ENCODE measurements around the gene MTMR2. TPM values are rescaled to one million over a fixed set of nuclear protein-coding genes. Genes with fewer than 3 reads are reported as not detected.

MTMR2 gene
- total and polyA plus RNA-seq, 2 donors (not counting 1 experiment from before 2014, with no cell fraction given), result 4.8 to 15.4 TPM

GRCh38 chr11:95799546-95799945, 124.4 kb downstream of the MTMR2 start:
- Mint-ChIP-seq H3K4me3 (no peak overlapping the region), H3K27ac (no peak overlapping the region), H3K4me1 (peaks cover 9% of the 10 kb centered on the region), H3K9me3 (ENCODE audit: insufficient read depth) (no peaks in the 10 kb centered on the region), H3K27me3 (no peaks in the 10 kb centered on the region)
- Histone ChIP-seq H2AFZ (ENCODE audit: insufficient read depth, low read depth, low read length, poor library complexity, severe bottlenecking) (no peak overlapping the region), H3K4me3 (ENCODE audit: control extremely low read depth in 1 of 5, extremely low read depth in 1 of 5, insufficient read depth in 1 of 5, low read depth in 2 of 5, low read length in 4 of 5) (no peak overlapping the region), H3K4me2 (replicated peaks; ENCODE audit: low read depth, low read length, poor library complexity, severe bottlenecking) (no peak overlapping the region), H3K4me1 (ENCODE audit: control insufficient read depth in 2 of 2, insufficient read depth in 2 of 2, low read length in 2 of 2) (no peaks in the 10 kb centered on the region), H4K20me1 (ENCODE audit: control insufficient read depth, insufficient read depth, low read length, poor library complexity, severe bottlenecking) (peaks cover 11% of the 10 kb centered on the region), H3K27ac (ENCODE audit: low read length in 2 of 2) (no peak overlapping the region), H3K27me3 (replicated peaks in 1 of 4; ENCODE audit: control extremely low read depth in 1 of 4, control insufficient read depth in 3 of 4, insufficient read depth in 4 of 4, low read length in 3 of 4) (no peaks in the 10 kb centered on the region), H3K9me3 (ENCODE audit: control extremely low read depth in 1 of 3, control insufficient read depth in 2 of 3, insufficient read depth in 1 of 3, low read length in 2 of 3) (no peaks in the 10 kb centered on the region), H3K36me3 (replicated peaks in 1 of 2; ENCODE audit: control extremely low read depth in 1 of 2, control insufficient read depth in 1 of 2, extremely low read depth in 1 of 2, insufficient read depth in 2 of 2, low read length in 1 of 2) (peaks cover 9 to 39% of the 10 kb centered on the region in 2 experiments), H3K9ac (ENCODE audit: low read length) (no peak overlapping the region), H3K79me2 (ENCODE audit: control insufficient read depth, insufficient read depth, low read length) (peaks cover 32% of the 10 kb centered on the region)
- ChIA-PET CTCF (interaction anchor here (0.8 kb wide), 1 partner anchor 662 kb away, joined by 4 read pairs; no protein-coding TSS in a partner anchor), POLR2A (interaction anchor here (0.7 kb wide), 1 partner anchor 644 kb away, joined by 3 read pairs; no protein-coding TSS in a partner anchor)
- intact Hi-C loops (cut with micrococcal nuclease), result no loop called here
- TF ChIP-seq CTCF (IDR thresholded peaks at IDR 0.05) (no peak), EZH2 (IDR thresholded peaks at IDR 0.05; ENCODE audit: borderline replicate concordance, insufficient read depth, low read depth, low read length, poor library complexity, severe bottlenecking) (no peak)
- 100% methylated on average over 1 of the region's 1 CpG for WGBS (ENCODE audit: insufficient coverage)
- DNase-seq (no peak), ATAC-seq (ENCODE audit: low read depth) (no peak)

GRCh38 chr11:95796501-95796900, 127.4 kb downstream of the MTMR2 start:
- Histone ChIP-seq H3K4me1 (ENCODE audit: control insufficient read depth in 2 of 2, insufficient read depth in 2 of 2, low read length in 2 of 2) (peaks cover 8% of the 10 kb centered on the region in 2 donors), H3K27me3 (replicated peaks in 1 of 4; ENCODE audit: control extremely low read depth in 1 of 4, control insufficient read depth in 3 of 4, insufficient read depth in 4 of 4, low read length in 3 of 4) (no peaks in the 10 kb centered on the region), H3K27ac (ENCODE audit: low read length in 2 of 2) (no peak overlapping the region), H3K4me2 (replicated peaks; ENCODE audit: low read depth, low read length, poor library complexity, severe bottlenecking) (no peak overlapping the region), H3K9ac (ENCODE audit: low read length) (no peak overlapping the region), H3K36me3 (replicated peaks in 1 of 2; ENCODE audit: control extremely low read depth in 1 of 2, control insufficient read depth in 1 of 2, extremely low read depth in 1 of 2, insufficient read depth in 2 of 2, low read length in 1 of 2) (peaks cover 8 to 22% of the 10 kb centered on the region in 2 experiments), H4K20me1 (ENCODE audit: control insufficient read depth, insufficient read depth, low read length, poor library complexity, severe bottlenecking) (peaks cover 11% of the 10 kb centered on the region), H3K79me2 (ENCODE audit: control insufficient read depth, insufficient read depth, low read length) (peaks cover 62% of the 10 kb centered on the region), H2AFZ (ENCODE audit: insufficient read depth, low read depth, low read length, poor library complexity, severe bottlenecking) (no peak overlapping the region), H3K4me3 (ENCODE audit: control extremely low read depth in 1 of 5, extremely low read depth in 1 of 5, insufficient read depth in 1 of 5, low read depth in 2 of 5, low read length in 4 of 5) (no peak overlapping the region), H3K9me3 (ENCODE audit: control extremely low read depth in 1 of 3, control insufficient read depth in 2 of 3, insufficient read depth in 1 of 3, low read length in 2 of 3) (no peaks in the 10 kb centered on the region)
- intact Hi-C loops (cut with micrococcal nuclease), result no loop called here
- WGBS (ENCODE audit: insufficient coverage), result 85% methylated on average over 2 of the region's 4 CpGs
- DNase-seq, result no peak
- ChIA-PET POLR2A (no interaction called here), CTCF (interaction anchor here (1.5 kb wide), 2 partner anchors 39 to 659 kb away, joined by 3 read pairs; no protein-coding TSS in a partner anchor)
- TF ChIP-seq EZH2 (IDR thresholded peaks at IDR 0.05; ENCODE audit: borderline replicate concordance, insufficient read depth, low read depth, low read length, poor library complexity, severe bottlenecking), result no peak
- no peak for TF ChIP-seq CTCF (IDR thresholded peaks at IDR 0.05)
- no peaks in the 10 kb centered on the region for H3K27me3 Mint-ChIP-seq
- no peak overlapping the region for H3K27ac Mint-ChIP-seq
- ATAC-seq (ENCODE audit: low read depth), result no peak
- no peaks in the 10 kb centered on the region for H3K9me3 Mint-ChIP-seq (ENCODE audit: insufficient read depth)
- no peak overlapping the region for H3K4me3 Mint-ChIP-seq
- H3K4me1 Mint-ChIP-seq, result peaks cover 31% of the 10 kb centered on the region

Data from B cell (primary cell).